Mesenchymal stem cell (in vitro differentiated cells and primary cell): ENCODE data around the gene KCNIP4.

Experiments used
- DNase-seq: peaks from one replicate; pipeline ENCODE4 v3.0.0-alpha.2; 2013
- H2AFZ ChIP-seq: one replicate; pipeline ENCODE4 v1.6.1; 2013; ENCODE audit warnings: low read depth, mild to moderate bottlenecking, control low read depth, inconsistent platforms, low read length, moderate library complexity
- H2AK5ac ChIP-seq: 2 replicates; pipeline ENCODE4 v1.6.1; 2013; ENCODE audit warnings: low read length, moderate library complexity, mild to moderate bottlenecking, inconsistent platforms; ENCODE audit not compliant: severe bottlenecking
- H2BK120ac ChIP-seq: one replicate; pipeline ENCODE4 v1.6.1; 2013; ENCODE audit warnings: low read depth, mild to moderate bottlenecking, inconsistent platforms, low read length, moderate library complexity
- H2BK12ac ChIP-seq, 2 experiments: one replicate each; pipeline ENCODE4 v1.6.1; 2013; ENCODE audit warnings: inconsistent platforms in 2 of 2, low read length in 2 of 2, mild to moderate bottlenecking in 2 of 2, moderate library complexity in 2 of 2, control low read depth in 1 of 2
- H2BK15ac ChIP-seq: one replicate; pipeline ENCODE4 v1.6.1; 2013; ENCODE audit warnings: mild to moderate bottlenecking, low read depth, inconsistent platforms; ENCODE audit not compliant: poor library complexity, severe bottlenecking
- H2BK5ac ChIP-seq: 2 replicates; pipeline ENCODE4 v1.6.1; 2013; ENCODE audit warnings: low read depth, mild to moderate bottlenecking, low read length, control low read depth, inconsistent platforms; ENCODE audit not compliant: poor library complexity, severe bottlenecking
- H3K14ac ChIP-seq, 2 experiments: one replicate each; pipeline ENCODE4 v1.6.1; 2013; ENCODE audit warnings: inconsistent platforms in 2 of 2, low read length in 2 of 2, control low read depth in 1 of 2, mild to moderate bottlenecking in 1 of 2, moderate library complexity in 1 of 2
- H3K18ac ChIP-seq, 2 experiments: one replicate each; pipeline ENCODE4 v1.6.1; 2013; ENCODE audit warnings: inconsistent platforms in 2 of 2, low read length in 2 of 2, control low read depth in 1 of 2, low read depth in 1 of 2, mild to moderate bottlenecking in 1 of 2
- H3K23ac ChIP-seq, 2 experiments: one replicate each; pipeline ENCODE4 v1.6.1; 2013; ENCODE audit warnings: inconsistent platforms in 2 of 2, low read length in 2 of 2, mild to moderate bottlenecking in 2 of 2, moderate library complexity in 2 of 2, control low read depth in 1 of 2
- H3K27ac ChIP-seq: 2 replicates; pipeline ENCODE4 v1.5.1; 2013; ENCODE audit warnings: mild to moderate bottlenecking, moderate library complexity, low read length, control low read depth, inconsistent platforms; ENCODE audit not compliant: poor library complexity, severe bottlenecking
- H3K27me3 ChIP-seq, 2 experiments: 2 replicates each; pipeline versions ENCODE4 v1.6.1 to v1.7.0; 2013; ENCODE audit warnings: low read length in 2 of 2, mild to moderate bottlenecking in 2 of 2, moderate library complexity in 2 of 2, control low read depth in 1 of 2, inconsistent platforms in 1 of 2; ENCODE audit not compliant: control insufficient read depth in 1 of 2, insufficient read depth in 1 of 2
- H3K36me3 ChIP-seq, 2 experiments: 2 replicates each; pipeline versions ENCODE4 v1.6.1 to v1.7.0; 2013; ENCODE audit warnings: low read length in 2 of 2, control low read depth in 1 of 2, inconsistent platforms in 1 of 2, low read depth in 1 of 2, mild to moderate bottlenecking in 1 of 2; ENCODE audit not compliant: insufficient read depth in 2 of 2, control insufficient read depth in 1 of 2
- H3K4ac ChIP-seq, 2 experiments: one replicate each; pipeline ENCODE4 v1.6.1; 2013; ENCODE audit warnings: inconsistent platforms in 2 of 2, low read length in 2 of 2, mild to moderate bottlenecking in 2 of 2, moderate library complexity in 2 of 2, control low read depth in 1 of 2, low read depth in 1 of 2
- H3K4me1 ChIP-seq: 2 replicates; pipeline ENCODE4 v1.6.1; 2013; ENCODE audit warnings: low read depth, low read length, control low read depth; ENCODE audit not compliant: control insufficient read depth, insufficient read depth
- H3K4me2 ChIP-seq: 2 replicates; pipeline ENCODE4 v1.6.1; 2013; ENCODE audit warnings: low read length, mild to moderate bottlenecking, inconsistent platforms; ENCODE audit not compliant: poor library complexity, severe bottlenecking
- H3K4me3 ChIP-seq, 2 experiments: 2 replicates each; pipeline versions ENCODE4 v1.5.1 to v1.7.0; 2013; ENCODE audit warnings: low read length in 2 of 2, mild to moderate bottlenecking in 2 of 2, control low read depth in 1 of 2, low read depth in 1 of 2; ENCODE audit not compliant: insufficient read depth in 1 of 2
- H3K79me1 ChIP-seq: replicated peaks from 2 replicates; pipeline ENCODE4 v1.6.1; 2013; ENCODE audit warnings: mild to moderate bottlenecking, control low read depth, low read length, inconsistent platforms; ENCODE audit not compliant: poor library complexity, severe bottlenecking
- H3K9ac ChIP-seq: 2 replicates; pipeline ENCODE4 v1.7.0; 2013; ENCODE audit warnings: mild to moderate bottlenecking, low read length, moderate library complexity
- H3K9me3 ChIP-seq: 2 replicates; pipeline ENCODE4 v1.7.0; 2013; ENCODE audit warnings: mild to moderate bottlenecking, low read length; ENCODE audit not compliant: control insufficient read depth
- H4K8ac ChIP-seq: one replicate; pipeline ENCODE4 v1.6.1; 2013; ENCODE audit warnings: inconsistent platforms, mild to moderate bottlenecking, low read length, moderate library complexity
- H4K91ac ChIP-seq: one replicate; pipeline ENCODE4 v1.6.1; 2013; ENCODE audit warnings: mild to moderate bottlenecking, low read length, inconsistent platforms
- WGBS: methylation state at CpG from one replicate; pipeline ENCODE4 v1.1.7; 2013; ENCODE audit warnings: mixed read lengths; 5-methylcytosine and 5-hydroxymethylcytosine counted together

Gene KCNIP4

GRCh38 chr4:21802406-21802805, 146.2 kb downstream of the KCNIP4 start:
- no peak overlapping the region for H2BK12ac ChIP-seq
- H2BK5ac ChIP-seq: no peak overlapping the region
- H3K4me3 ChIP-seq: no peak overlapping the region
- H3K9me3 ChIP-seq: no peaks in the 10 kb centered on the region
- DNase-seq: peak; percentile 28
- H4K8ac ChIP-seq: no peak overlapping the region
- no peak overlapping the region for H2AFZ ChIP-seq
- 0% methylated on average over 1 of the region's 1 CpG for WGBS
- H3K18ac ChIP-seq: no peak overlapping the region
- H3K23ac ChIP-seq: no peak overlapping the region
- no peaks in the 10 kb centered on the region for H3K36me3 ChIP-seq
- no peak overlapping the region for H3K4ac ChIP-seq
- H2BK15ac ChIP-seq: no peak overlapping the region
- H3K4me2 ChIP-seq: no peak overlapping the region
- H4K91ac ChIP-seq: no peak overlapping the region
- H3K4me1 ChIP-seq: peaks cover 2% of the 10 kb centered on the region
- no peaks in the 10 kb centered on the region for H3K27me3 ChIP-seq
- H3K9ac ChIP-seq: peak overlapping the region; percentile 42
- no peak overlapping the region for H3K14ac ChIP-seq
- peak overlapping the region; percentile 73 for H3K27ac ChIP-seq
- H3K79me1 ChIP-seq: no peaks in the 10 kb centered on the region
- no peak overlapping the region for H2AK5ac ChIP-seq
- H2BK120ac ChIP-seq: no peak overlapping the region

- Histone ChIP-seq H3K4me1 (peaks cover 2% of the 10 kb centered on the region), H2BK120ac (no peak overlapping the region), H2BK5ac (peak overlapping the region; percentile 25), H3K9ac (peak overlapping the region; percentile 42), H3K4me2 (no peak overlapping the region), H3K9me3 (no peaks in the 10 kb centered on the region), H3K27me3 (no peaks in the 10 kb centered on the region), H2BK15ac (no peak overlapping the region), H3K14ac (no peak overlapping the region), H2AFZ (no peak overlapping the region), H3K79me1 (no peaks in the 10 kb centered on the region), H3K4me3 (no peak overlapping the region), H2BK12ac (no peak overlapping the region), H2AK5ac (no peak overlapping the region), H3K27ac (peak overlapping the region; percentile 73), H4K91ac (no peak overlapping the region), H3K18ac (no peak overlapping the region), H3K4ac (no peak overlapping the region), H3K23ac (no peak overlapping the region), H3K36me3 (no peaks in the 10 kb centered on the region), H4K8ac (no peak overlapping the region)
- WGBS: 95% methylated on average over 3 of the region's 5 CpGs
- peak; percentile 6 for DNase-seq
Measured at GRCh38 chr4:21801661-21802385, 146.7 kb downstream of the KCNIP4 start.

GRCh38 chr4:21795091-21795490, 153.5 kb downstream of the KCNIP4 start:
- no peak overlapping the region for H4K91ac ChIP-seq
- 83% methylated on average over 9 of the region's 9 CpGs for WGBS

GRCh38 chr4:21792736-21793135, 155.8 kb downstream of the KCNIP4 start:
- no peaks in the 10 kb centered on the region for H3K36me3 ChIP-seq
- DNase-seq: no peak
- no peak overlapping the region for H3K9ac ChIP-seq
- no peak overlapping the region for H2BK120ac ChIP-seq
- no peaks in the 10 kb centered on the region for H3K4me1 ChIP-seq
- H3K9me3 ChIP-seq: no peaks in the 10 kb centered on the region
- no peak overlapping the region for H2BK15ac ChIP-seq
- no peak overlapping the region for H4K8ac ChIP-seq
- no peaks in the 10 kb centered on the region for H3K79me1 ChIP-seq
- H3K18ac ChIP-seq: no peak overlapping the region
- no peak overlapping the region for H3K4me3 ChIP-seq
- no peak overlapping the region for H4K91ac ChIP-seq
- H3K4me2 ChIP-seq: no peak overlapping the region
- no peaks in the 10 kb centered on the region for H3K27me3 ChIP-seq
- H3K23ac ChIP-seq: no peak overlapping the region
- H2AFZ ChIP-seq: no peak overlapping the region
- no peak overlapping the region for H3K14ac ChIP-seq
- no peak overlapping the region for H2BK12ac ChIP-seq
- no peak overlapping the region for H3K4ac ChIP-seq
- no peak overlapping the region for H2AK5ac ChIP-seq
- H3K27ac ChIP-seq: no peak overlapping the region
- no peak overlapping the region for H2BK5ac ChIP-seq

More at GRCh38 chr4:21795091-21795490, 153.5 kb downstream of the KCNIP4 start:
- H2BK120ac ChIP-seq: no peak overlapping the region
- no peak overlapping the region for H3K4ac ChIP-seq
- no peak overlapping the region for H4K8ac ChIP-seq
- H2AK5ac ChIP-seq: no peak overlapping the region
- no peak overlapping the region for H2AFZ ChIP-seq
- no peaks in the 10 kb centered on the region for H3K9me3 ChIP-seq
- no peak overlapping the region for H2BK12ac ChIP-seq
- H3K9ac ChIP-seq: no peak overlapping the region
- no peak overlapping the region for H3K4me2 ChIP-seq
- H2BK15ac ChIP-seq: no peak overlapping the region
- H3K14ac ChIP-seq: no peak overlapping the region
- DNase-seq: peak; percentile 72
- H3K23ac ChIP-seq: no peak overlapping the region
- no peaks in the 10 kb centered on the region for H3K27me3 ChIP-seq
- H2BK5ac ChIP-seq: no peak overlapping the region
- H3K79me1 ChIP-seq: no peaks in the 10 kb centered on the region
- H3K27ac ChIP-seq: no peak overlapping the region
- no peaks in the 10 kb centered on the region for H3K36me3 ChIP-seq
- no peaks in the 10 kb centered on the region for H3K4me1 ChIP-seq
- H3K18ac ChIP-seq: no peak overlapping the region
- H3K4me3 ChIP-seq: no peak overlapping the region
